Brain microvascular endothelial cell (primary cell): ENCODE results near the gene UNC13B.

Experiments used
- DNase-seq: peaks from one replicate; pipeline ENCODE4 v3.0.0-alpha.2; 2020
- H3K27ac ChIP-seq: fragments of 250-450 bp; sonication (Bioruptor Pico); 2 replicates; pipeline ENCODE4 v1.5.1; 2020; ENCODE audit warnings: mild to moderate bottlenecking, moderate library complexity
- H3K27me3 ChIP-seq: fragments of 250-450 bp; sonication (Bioruptor Pico); replicated peaks from 2 replicates; pipeline ENCODE4 v1.5.1; 2020; ENCODE audit warnings: mild to moderate bottlenecking
- H3K36me3 ChIP-seq: fragments of 250-450 bp; sonication (Bioruptor Pico); replicated peaks from 2 replicates; pipeline ENCODE4 v1.5.1; 2020; ENCODE audit warnings: mild to moderate bottlenecking
- H3K4me3 ChIP-seq: 2 replicates; pipeline ENCODE4 v1.5.1; 2011; ENCODE audit warnings: low read depth, mild to moderate bottlenecking, control low read depth, low read length, moderate library complexity
- in situ Hi-C: cut with HindIII; loops from 2 replicates; pipeline ENCODE4 v1.10.0; 2017; ENCODE audit warnings: low sequenced_read_pairs, low pct_ligation_motif_present
- TF ChIP-seq, protein P1 (sequence below): IDR thresholded peaks from 2 replicates; pipeline ENCODE4 v1.5.1; 2011; ENCODE audit warnings: low read depth, mild to moderate bottlenecking, moderate library complexity, low read length, control low read depth, inconsistent platforms; ENCODE audit errors: missing control alignments

Gene UNC13B

GRCh38 chr9:35161713-35162604 is at the start of gene UNC13B:
UNC13B (plus strand) TSS chr9:35162009; CDS start chr9:35162284, 275 bp downstream.
- in situ Hi-C loops, result no loop called here
- TF ChIP-seq, protein P1, sequence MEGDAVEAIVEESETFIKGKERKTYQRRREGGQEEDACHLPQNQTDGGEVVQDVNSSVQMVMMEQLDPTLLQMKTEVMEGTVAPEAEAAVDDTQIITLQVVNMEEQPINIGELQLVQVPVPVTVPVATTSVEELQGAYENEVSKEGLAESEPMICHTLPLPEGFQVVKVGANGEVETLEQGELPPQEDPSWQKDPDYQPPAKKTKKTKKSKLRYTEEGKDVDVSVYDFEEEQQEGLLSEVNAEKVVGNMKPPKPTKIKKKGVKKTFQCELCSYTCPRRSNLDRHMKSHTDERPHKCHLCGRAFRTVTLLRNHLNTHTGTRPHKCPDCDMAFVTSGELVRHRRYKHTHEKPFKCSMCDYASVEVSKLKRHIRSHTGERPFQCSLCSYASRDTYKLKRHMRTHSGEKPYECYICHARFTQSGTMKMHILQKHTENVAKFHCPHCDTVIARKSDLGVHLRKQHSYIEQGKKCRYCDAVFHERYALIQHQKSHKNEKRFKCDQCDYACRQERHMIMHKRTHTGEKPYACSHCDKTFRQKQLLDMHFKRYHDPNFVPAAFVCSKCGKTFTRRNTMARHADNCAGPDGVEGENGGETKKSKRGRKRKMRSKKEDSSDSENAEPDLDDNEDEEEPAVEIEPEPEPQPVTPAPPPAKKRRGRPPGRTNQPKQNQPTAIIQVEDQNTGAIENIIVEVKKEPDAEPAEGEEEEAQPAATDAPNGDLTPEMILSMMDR, result no peak
- Histone ChIP-seq H3K27ac (peak within 1 kb of the TSS; percentile 60), H3K4me3 (peak within 1 kb of the TSS; percentile 89), H3K36me3 (no peaks in the 10 kb centered on the region), H3K27me3 (no peaks in the 10 kb centered on the region)
- DNase-seq, result peak; percentile 86

- TF ChIP-seq, protein P1, result no peak
- in situ Hi-C loops, result no loop called here
Measured at GRCh38 chr9:35112257-35113020, 49.4 kb upstream of the UNC13B start.

GRCh38 chr9:35114113-35114839 is 47.5 kb upstream of the UNC13B start:
- H3K4me3 ChIP-seq, result peak overlapping the region; percentile 94
- peak; percentile 98 for DNase-seq
- no peaks in the 10 kb centered on the region for H3K36me3 ChIP-seq
- no peaks in the 10 kb centered on the region for H3K27me3 ChIP-seq
- in situ Hi-C loops, result no loop called here
- TF ChIP-seq, protein P1, result no peak
- H3K27ac ChIP-seq, result peak overlapping the region; percentile 89

More at GRCh38 chr9:35112257-35113020, 49.4 kb upstream of the UNC13B start:
- Histone ChIP-seq H3K36me3 (peaks cover 11% of the 10 kb centered on the region), H3K27me3 (no peaks in the 10 kb centered on the region), H3K4me3 (peak overlapping the region; percentile 18), H3K27ac (peak overlapping the region; percentile 87)
- peak; percentile 32 for DNase-seq

GRCh38 chr9:35114840-35115628 is 46.8 kb upstream of the UNC13B start:
- H3K4me3 ChIP-seq, result peak overlapping the region; percentile 94
- peak; percentile 28 for DNase-seq
- no peaks in the 10 kb centered on the region for H3K27me3 ChIP-seq
- TF ChIP-seq, protein P1, result no peak
- H3K27ac ChIP-seq, result peak overlapping the region; percentile 89
- no peaks in the 10 kb centered on the region for H3K36me3 ChIP-seq
- in situ Hi-C loops, result no loop called here
